Panc1 (cell line): Measurements from ENCODE around the gene LEAP2. TPM values are rescaled to one million over a fixed set of nuclear protein-coding genes. Genes with fewer than 3 reads are reported as not detected.

Experiments used
- ATAC-seq: fragments of 200-7000 bp; cut with Tn5 transposase; 2 replicates; pipeline ENCODE4 v1.9.1; 2020; ENCODE audit warnings: mild to moderate bottlenecking, moderate library complexity
- BruUV-seq: library from RNA; stranded (reverse); fragments of 400-500 nt; replicated peaks from 2 replicates; lab custom pipeline; 2021; lab: Mats Ljungman, UMichigan
- CTCF ChIA-PET: fragments of 300-600 bp; sonication (Branson Sonifier 250); formaldehyde crosslinking; loops from one replicate; lab custom pipeline; 2022; ENCODE audit warnings: antibody characterized with exemption; lab: Charles Lee
- POLR2A ChIA-PET: fragments of 300-600 bp; sonication (Branson Sonifier 250); formaldehyde crosslinking; loops from one replicate; lab custom pipeline; 2022; ENCODE audit warnings: antibody characterized with exemption; lab: Charles Lee
- DNase-seq: peaks from one replicate; pipeline ENCODE4 v3.0.0-alpha.2; 2010; ENCODE audit warnings: low read depth, low spot score
- H3K27ac ChIP-seq: 2 replicates; pipeline ENCODE4 v1.5.1; 2011; ENCODE audit warnings: mild to moderate bottlenecking, low read length, inconsistent platforms
- H3K27me3 ChIP-seq: fragments of 200-500 bp; sonication (Bioruptor generic); 2 replicates; pipeline ENCODE4 v1.6.0; 2014; ENCODE audit warnings: low read length, inconsistent platforms; ENCODE audit not compliant: control insufficient read depth, insufficient read depth
- H3K36me3 ChIP-seq: fragments of 200-500 bp; sonication (Bioruptor generic); 2 replicates; pipeline ENCODE4 v1.5.1; 2014; ENCODE audit warnings: inconsistent platforms, mild to moderate bottlenecking, low read length, moderate library complexity; ENCODE audit not compliant: control insufficient read depth, insufficient read depth
- H3K4me1 ChIP-seq: 2 replicates; pipeline ENCODE4 v1.5.1; 2011; ENCODE audit warnings: inconsistent platforms, mild to moderate bottlenecking, low read length, moderate library complexity; ENCODE audit not compliant: control insufficient read depth, insufficient read depth
- H3K4me3 ChIP-seq, 2 experiments: 2 replicates each; pipeline ENCODE4 v1.5.1; 2011 to 2012; ENCODE audit warnings: low read depth in 2 of 2, low read length in 2 of 2, mild to moderate bottlenecking in 2 of 2, inconsistent platforms in 1 of 2, moderate library complexity in 1 of 2
- H3K9me3 ChIP-seq: fragments of 200-500 bp; sonication (Bioruptor generic); 2 replicates; pipeline ENCODE4 v1.5.1; 2014; ENCODE audit warnings: low read depth, mild to moderate bottlenecking, inconsistent platforms, low read length, moderate library complexity; ENCODE audit not compliant: control insufficient read depth, insufficient read depth
- POLR2AphosphoS5 ChIP-seq: IDR thresholded peaks from 2 replicates; pipeline ENCODE4 v1.6.1; 2012; ENCODE audit warnings: mild to moderate bottlenecking, low read depth, low read length, moderate library complexity
- SIN3A ChIP-seq: IDR thresholded peaks from 2 replicates; pipeline ENCODE4 v1.6.1; 2012; ENCODE audit warnings: low read depth, mild to moderate bottlenecking, low read length, moderate library complexity, borderline replicate concordance; ENCODE audit not compliant: insufficient read depth
- TCF7L2 ChIP-seq: IDR thresholded peaks from 2 replicates; pipeline ENCODE4 v1.6.1; 2011; ENCODE audit warnings: mild to moderate bottlenecking, low read depth, low read length, inconsistent platforms
- in situ Hi-C: cut with HindIII; loops from 2 replicates; pipeline ENCODE4 v1.10.0; 2016; ENCODE audit warnings: low sequenced_read_pairs, low pct_unique_long_range_greater_than_20kb
- intact Hi-C: fragments of 100-400 bp; cut with micrococcal nuclease; formaldehyde crosslinking; loops from one replicate; pipeline ENCODE4 v1.10.0; 2022; ENCODE audit not compliant: unreplicated experiment
- total RNA-seq: library from RNA; stranded (reverse); gene quantifications from one replicate; pipeline ENCODE4 v1.2.1, GENCODE V29; 2021; ENCODE audit not compliant: unreplicated experiment
- TF ChIP-seq, protein P1 (sequence below), 2 experiments: IDR thresholded peaks; 2 replicates each; pipeline ENCODE4 v1.6.1; 2011 to 2012; ENCODE audit warnings: low read depth in 2 of 2, control low read depth in 1 of 2, low read length in 1 of 2, mild to moderate bottlenecking in 1 of 2, moderate library complexity in 1 of 2; ENCODE audit not compliant: insufficient read depth in 1 of 2
- TF ChIP-seq, protein P2 (sequence below): fragments of 450-650 bp; IDR thresholded peaks from 2 replicates; pipeline ENCODE4 v1.5.1; 2017; ENCODE audit warnings: mild to moderate bottlenecking

LEAP2 gene
- total RNA-seq, 1 experiment from 2014 or later = 1.4 TPM

DNA sequence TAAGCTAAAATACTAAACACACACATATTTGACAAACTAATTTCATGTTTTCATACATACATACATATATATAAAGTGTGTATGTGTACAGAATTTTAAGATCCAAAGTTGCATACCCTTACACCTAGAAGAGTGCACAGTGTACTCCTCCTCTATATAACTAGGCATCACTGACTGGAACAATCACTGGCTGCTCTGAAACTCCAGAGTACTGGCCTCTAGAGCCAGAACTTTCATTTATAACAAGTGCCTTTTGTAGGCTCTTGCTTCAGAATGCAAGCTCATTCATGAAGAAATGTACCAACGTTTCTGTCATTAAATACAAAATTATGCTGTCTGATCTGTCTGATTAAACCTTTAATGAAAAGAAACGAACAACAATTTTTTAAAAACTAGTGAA, 4.0 kb downstream of the LEAP2 start:
- intact Hi-C loops = no loop called here
- CTCF ChIA-PET = no interaction called here
- H3K36me3 ChIP-seq = peaks cover 28% of the 10 kb centered on the region

DNA sequence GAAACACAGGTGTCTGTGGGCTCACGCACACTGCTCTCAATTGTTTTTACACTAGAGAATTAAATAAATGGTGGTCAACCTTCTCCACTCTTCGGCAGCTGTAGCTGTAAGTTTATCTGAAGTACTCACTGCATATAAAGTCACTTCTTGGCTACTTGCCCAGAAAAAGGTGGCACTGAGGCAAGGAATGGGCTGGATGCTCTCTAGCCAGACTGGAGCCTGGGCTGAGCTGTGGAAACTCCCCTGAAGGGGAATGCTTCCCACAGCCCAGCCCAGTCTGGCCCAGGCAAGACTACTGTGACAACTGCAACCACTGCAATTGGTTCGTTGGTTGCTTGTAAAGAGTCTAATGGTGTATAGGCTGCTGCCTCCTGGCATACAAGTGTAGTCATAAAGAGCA, 4.5 kb downstream of the LEAP2 start:
- H3K36me3 ChIP-seq = peaks cover 28% of the 10 kb centered on the region
- DNase-seq (no peak), ATAC-seq (no peak)
- POLR2A ChIA-PET = no interaction called here
- intact Hi-C loops = no loop called here
- no TSS peak for BruUV-seq
- no peak overlapping the region for H3K4me3 ChIP-seq
- CTCF ChIA-PET = no interaction called here
- no peaks in the 10 kb centered on the region for H3K4me1 ChIP-seq
- no peaks in the 10 kb centered on the region for H3K9me3 ChIP-seq
- in situ Hi-C loops = no loop called here
- TF ChIP-seq, protein P1, sequence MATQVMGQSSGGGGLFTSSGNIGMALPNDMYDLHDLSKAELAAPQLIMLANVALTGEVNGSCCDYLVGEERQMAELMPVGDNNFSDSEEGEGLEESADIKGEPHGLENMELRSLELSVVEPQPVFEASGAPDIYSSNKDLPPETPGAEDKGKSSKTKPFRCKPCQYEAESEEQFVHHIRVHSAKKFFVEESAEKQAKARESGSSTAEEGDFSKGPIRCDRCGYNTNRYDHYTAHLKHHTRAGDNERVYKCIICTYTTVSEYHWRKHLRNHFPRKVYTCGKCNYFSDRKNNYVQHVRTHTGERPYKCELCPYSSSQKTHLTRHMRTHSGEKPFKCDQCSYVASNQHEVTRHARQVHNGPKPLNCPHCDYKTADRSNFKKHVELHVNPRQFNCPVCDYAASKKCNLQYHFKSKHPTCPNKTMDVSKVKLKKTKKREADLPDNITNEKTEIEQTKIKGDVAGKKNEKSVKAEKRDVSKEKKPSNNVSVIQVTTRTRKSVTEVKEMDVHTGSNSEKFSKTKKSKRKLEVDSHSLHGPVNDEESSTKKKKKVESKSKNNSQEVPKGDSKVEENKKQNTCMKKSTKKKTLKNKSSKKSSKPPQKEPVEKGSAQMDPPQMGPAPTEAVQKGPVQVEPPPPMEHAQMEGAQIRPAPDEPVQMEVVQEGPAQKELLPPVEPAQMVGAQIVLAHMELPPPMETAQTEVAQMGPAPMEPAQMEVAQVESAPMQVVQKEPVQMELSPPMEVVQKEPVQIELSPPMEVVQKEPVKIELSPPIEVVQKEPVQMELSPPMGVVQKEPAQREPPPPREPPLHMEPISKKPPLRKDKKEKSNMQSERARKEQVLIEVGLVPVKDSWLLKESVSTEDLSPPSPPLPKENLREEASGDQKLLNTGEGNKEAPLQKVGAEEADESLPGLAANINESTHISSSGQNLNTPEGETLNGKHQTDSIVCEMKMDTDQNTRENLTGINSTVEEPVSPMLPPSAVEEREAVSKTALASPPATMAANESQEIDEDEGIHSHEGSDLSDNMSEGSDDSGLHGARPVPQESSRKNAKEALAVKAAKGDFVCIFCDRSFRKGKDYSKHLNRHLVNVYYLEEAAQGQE (IDR thresholded peaks at IDR 0.05; ENCODE audit: insufficient read depth in 1 of 2, low read depth in 2 of 2, low read length in 1 of 2) = no peak
- no peak for TF ChIP-seq SIN3A
- no peak for TF ChIP-seq POLR2AphosphoS5
- TF ChIP-seq, protein P2, sequence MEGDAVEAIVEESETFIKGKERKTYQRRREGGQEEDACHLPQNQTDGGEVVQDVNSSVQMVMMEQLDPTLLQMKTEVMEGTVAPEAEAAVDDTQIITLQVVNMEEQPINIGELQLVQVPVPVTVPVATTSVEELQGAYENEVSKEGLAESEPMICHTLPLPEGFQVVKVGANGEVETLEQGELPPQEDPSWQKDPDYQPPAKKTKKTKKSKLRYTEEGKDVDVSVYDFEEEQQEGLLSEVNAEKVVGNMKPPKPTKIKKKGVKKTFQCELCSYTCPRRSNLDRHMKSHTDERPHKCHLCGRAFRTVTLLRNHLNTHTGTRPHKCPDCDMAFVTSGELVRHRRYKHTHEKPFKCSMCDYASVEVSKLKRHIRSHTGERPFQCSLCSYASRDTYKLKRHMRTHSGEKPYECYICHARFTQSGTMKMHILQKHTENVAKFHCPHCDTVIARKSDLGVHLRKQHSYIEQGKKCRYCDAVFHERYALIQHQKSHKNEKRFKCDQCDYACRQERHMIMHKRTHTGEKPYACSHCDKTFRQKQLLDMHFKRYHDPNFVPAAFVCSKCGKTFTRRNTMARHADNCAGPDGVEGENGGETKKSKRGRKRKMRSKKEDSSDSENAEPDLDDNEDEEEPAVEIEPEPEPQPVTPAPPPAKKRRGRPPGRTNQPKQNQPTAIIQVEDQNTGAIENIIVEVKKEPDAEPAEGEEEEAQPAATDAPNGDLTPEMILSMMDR = no peak
- no peak for TF ChIP-seq TCF7L2
- H3K27ac ChIP-seq = no peak overlapping the region
- no peaks in the 10 kb centered on the region for H3K27me3 ChIP-seq

More for the DNA sequence above, 4.0 kb downstream of the LEAP2 start:
- BruUV-seq = no TSS peak
- Histone ChIP-seq H3K4me1 (no peaks in the 10 kb centered on the region), H3K27ac (no peak overlapping the region), H3K4me3 (no peak overlapping the region), H3K9me3 (no peaks in the 10 kb centered on the region), H3K27me3 (no peaks in the 10 kb centered on the region)
- no peak for ATAC-seq
- TF ChIP-seq, protein P1 (IDR thresholded peaks at IDR 0.05; ENCODE audit: insufficient read depth in 1 of 2, low read depth in 2 of 2, low read length in 1 of 2) = no peak
- no peak for TF ChIP-seq TCF7L2
- no peak for TF ChIP-seq SIN3A
- TF ChIP-seq, protein P2 = no peak
- no peak for TF ChIP-seq POLR2AphosphoS5
- in situ Hi-C loops = no loop called here
- DNase-seq = no peak
- POLR2A ChIA-PET = no interaction called here
